Neutrophil (primary cell): ENCODE results near the gene CAMTA1.

Source experiments
- H3K27ac ChIP-seq: fragments of 200-600 bp; sonication (generic); 2 replicates; pipeline ENCODE4 v1.5.1; 2016; ENCODE audit warnings: mild to moderate bottlenecking, moderate library complexity
- H3K27me3 ChIP-seq: fragments of 200-600 bp; sonication (generic); 2 replicates; pipeline ENCODE4 v1.6.0; 2016; ENCODE audit warnings: mild to moderate bottlenecking
- H3K36me3 ChIP-seq: fragments of 200-600 bp; sonication (generic); 2 replicates; pipeline ENCODE4 v1.5.1; 2017
- H3K4me1 ChIP-seq, 2 experiments: fragments of 200-600 bp in 1 of 2; sonication (generic) in 1 of 2; 1 replicate in 1 of 2; 2 replicates in 1 of 2; pipeline versions ENCODE4 v1.5.1 to v1.6.1; 2013 to 2016; ENCODE audit warnings: low read depth in 1 of 2, low read length in 1 of 2, mild to moderate bottlenecking in 1 of 2, moderate library complexity in 1 of 2; ENCODE audit not compliant: control insufficient read depth in 1 of 2, insufficient read depth in 1 of 2
- H3K4me3 ChIP-seq, 2 experiments: fragments of 200-600 bp in 1 of 2; sonication (generic) in 1 of 2; 1 replicate in 1 of 2; 2 replicates in 1 of 2; pipeline ENCODE4 v1.5.1; 2013 to 2016; ENCODE audit warnings: low read depth in 1 of 2, low read length in 1 of 2, mild to moderate bottlenecking in 1 of 2, moderate library complexity in 1 of 2
- H3K9me3 ChIP-seq: fragments of 200-600 bp; sonication (generic); 2 replicates; pipeline ENCODE4 v1.5.1; 2016
- TF ChIP-seq, protein P1 (sequence below): fragments of 200-600 bp; sonication (generic); IDR thresholded peaks from 2 replicates; pipeline ENCODE4 v1.5.1; 2016; ENCODE audit warnings: antibody characterized with exemption

The CAMTA1 gene

DNA sequence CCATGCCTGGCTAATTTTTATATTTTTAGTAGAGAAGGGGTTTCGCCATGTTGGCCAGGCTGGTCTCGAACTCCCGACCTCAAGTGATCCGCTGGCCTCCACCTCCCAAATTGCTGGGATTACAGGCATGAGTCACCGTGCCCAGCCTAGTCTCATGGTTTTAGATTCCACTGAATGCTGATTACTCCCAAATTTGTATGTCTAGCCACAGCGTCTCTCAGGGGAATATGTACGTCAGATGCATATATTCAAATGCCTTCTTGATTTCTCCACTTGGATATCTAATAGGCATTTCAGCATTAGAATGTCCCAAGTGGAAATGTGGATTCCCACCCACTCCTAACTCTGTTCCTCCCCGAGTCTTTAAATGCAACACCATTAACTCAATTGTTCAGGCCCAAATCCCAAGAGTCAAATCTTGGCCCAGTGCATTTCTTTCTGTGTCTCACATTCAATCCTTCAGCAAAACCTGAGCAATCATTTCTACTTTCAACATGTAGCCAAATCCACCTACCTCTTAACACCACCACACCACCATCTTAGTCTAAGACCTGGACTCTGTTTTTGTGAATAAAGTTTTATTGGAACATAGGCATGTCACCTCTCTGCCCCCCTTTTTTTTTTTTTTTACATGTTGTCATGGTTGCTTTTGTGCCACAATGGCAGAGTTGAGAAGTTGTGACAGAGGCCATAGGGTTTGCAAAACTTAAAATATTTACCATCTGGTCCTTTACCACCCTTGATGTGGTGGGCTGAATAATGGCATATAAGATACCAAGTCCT, 9.8 kb upstream of the CAMTA1 start:
- TF ChIP-seq, protein P1, sequence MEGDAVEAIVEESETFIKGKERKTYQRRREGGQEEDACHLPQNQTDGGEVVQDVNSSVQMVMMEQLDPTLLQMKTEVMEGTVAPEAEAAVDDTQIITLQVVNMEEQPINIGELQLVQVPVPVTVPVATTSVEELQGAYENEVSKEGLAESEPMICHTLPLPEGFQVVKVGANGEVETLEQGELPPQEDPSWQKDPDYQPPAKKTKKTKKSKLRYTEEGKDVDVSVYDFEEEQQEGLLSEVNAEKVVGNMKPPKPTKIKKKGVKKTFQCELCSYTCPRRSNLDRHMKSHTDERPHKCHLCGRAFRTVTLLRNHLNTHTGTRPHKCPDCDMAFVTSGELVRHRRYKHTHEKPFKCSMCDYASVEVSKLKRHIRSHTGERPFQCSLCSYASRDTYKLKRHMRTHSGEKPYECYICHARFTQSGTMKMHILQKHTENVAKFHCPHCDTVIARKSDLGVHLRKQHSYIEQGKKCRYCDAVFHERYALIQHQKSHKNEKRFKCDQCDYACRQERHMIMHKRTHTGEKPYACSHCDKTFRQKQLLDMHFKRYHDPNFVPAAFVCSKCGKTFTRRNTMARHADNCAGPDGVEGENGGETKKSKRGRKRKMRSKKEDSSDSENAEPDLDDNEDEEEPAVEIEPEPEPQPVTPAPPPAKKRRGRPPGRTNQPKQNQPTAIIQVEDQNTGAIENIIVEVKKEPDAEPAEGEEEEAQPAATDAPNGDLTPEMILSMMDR: no peak
- peaks cover 3% of the 10 kb centered on the region for H3K27me3 ChIP-seq
- H3K9me3 ChIP-seq: no peaks in the 10 kb centered on the region
- no peaks in the 10 kb centered on the region for H3K4me1 ChIP-seq
- H3K36me3 ChIP-seq: no peaks in the 10 kb centered on the region
- no peak overlapping the region for H3K4me3 ChIP-seq
- no peak overlapping the region for H3K27ac ChIP-seq

DNA sequence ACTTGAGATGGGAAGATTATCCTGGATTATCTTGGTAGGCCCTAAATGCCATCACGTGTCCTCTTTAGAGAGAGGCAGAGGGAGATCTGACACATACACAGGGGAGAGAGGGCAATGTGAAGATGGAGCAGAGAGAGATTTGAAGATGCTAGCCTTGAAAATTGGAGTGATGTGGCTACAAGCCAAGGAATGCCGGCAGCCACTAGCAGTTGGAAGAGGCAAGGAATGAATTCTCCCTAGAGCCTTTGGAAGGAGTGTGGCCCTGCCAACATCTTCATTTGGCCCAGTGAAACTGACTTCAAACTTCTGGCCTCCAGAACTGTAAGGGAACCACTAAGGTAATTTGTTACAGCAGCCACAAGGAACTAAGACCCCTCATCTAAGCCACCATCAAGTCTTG, 8.9 kb upstream of the CAMTA1 start:
- no peak overlapping the region for H3K4me3 ChIP-seq
- no peaks in the 10 kb centered on the region for H3K27me3 ChIP-seq
- no peaks in the 10 kb centered on the region for H3K9me3 ChIP-seq
- H3K36me3 ChIP-seq: no peaks in the 10 kb centered on the region
- no peak overlapping the region for H3K27ac ChIP-seq
- H3K4me1 ChIP-seq: no peaks in the 10 kb centered on the region
- TF ChIP-seq, protein P1: no peak

DNA sequence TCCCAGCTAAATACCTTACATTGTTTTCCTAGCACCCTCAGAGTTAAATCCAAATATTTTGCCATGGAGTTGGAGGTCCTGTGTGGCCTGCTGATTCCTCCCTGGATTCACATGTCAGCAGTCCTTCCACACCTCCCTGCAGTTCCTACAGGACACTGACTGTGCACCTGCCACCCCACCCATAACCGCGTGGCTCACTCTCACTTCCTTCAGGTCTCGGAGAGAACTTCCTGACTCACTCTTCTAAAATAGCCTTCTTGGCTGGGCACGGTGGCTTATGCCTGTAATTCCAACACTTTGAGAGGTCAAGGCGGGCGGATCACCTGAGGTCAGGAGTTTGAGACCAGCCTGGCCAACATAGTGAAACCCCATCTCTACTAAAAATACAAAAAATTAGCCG, 8.4 kb upstream of the CAMTA1 start:
- Histone ChIP-seq H3K4me3 (no peak overlapping the region), H3K27ac (no peak overlapping the region), H3K4me1 (no peaks in the 10 kb centered on the region), H3K27me3 (no peaks in the 10 kb centered on the region), H3K36me3 (no peaks in the 10 kb centered on the region), H3K9me3 (no peaks in the 10 kb centered on the region)
- TF ChIP-seq, protein P1: no peak

DNA sequence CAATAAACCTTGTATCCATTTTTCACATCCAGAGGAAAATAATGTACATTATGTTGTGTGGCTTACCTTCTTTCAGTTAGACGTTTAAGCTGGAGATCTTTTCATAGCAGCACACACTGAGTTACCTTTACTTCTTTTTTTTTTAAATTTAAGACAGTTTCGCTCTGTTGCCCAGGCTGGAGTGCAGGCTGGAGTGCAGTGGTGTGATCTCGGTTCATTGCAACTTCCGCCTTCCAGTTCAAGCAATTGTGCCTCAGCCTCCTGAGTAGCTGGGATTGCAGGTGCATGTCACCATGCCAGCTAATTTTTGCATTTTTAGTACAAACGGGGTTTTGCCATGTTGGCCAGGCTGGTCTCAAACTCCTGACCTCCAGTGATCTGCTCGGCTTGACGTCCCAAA, 7.4 kb upstream of the CAMTA1 start:
- TF ChIP-seq, protein P1: no peak
- no peak overlapping the region for H3K4me3 ChIP-seq
- no peaks in the 10 kb centered on the region for H3K36me3 ChIP-seq
- no peaks in the 10 kb centered on the region for H3K27me3 ChIP-seq
- no peaks in the 10 kb centered on the region for H3K4me1 ChIP-seq
- no peak overlapping the region for H3K27ac ChIP-seq
- H3K9me3 ChIP-seq: no peaks in the 10 kb centered on the region

DNA sequence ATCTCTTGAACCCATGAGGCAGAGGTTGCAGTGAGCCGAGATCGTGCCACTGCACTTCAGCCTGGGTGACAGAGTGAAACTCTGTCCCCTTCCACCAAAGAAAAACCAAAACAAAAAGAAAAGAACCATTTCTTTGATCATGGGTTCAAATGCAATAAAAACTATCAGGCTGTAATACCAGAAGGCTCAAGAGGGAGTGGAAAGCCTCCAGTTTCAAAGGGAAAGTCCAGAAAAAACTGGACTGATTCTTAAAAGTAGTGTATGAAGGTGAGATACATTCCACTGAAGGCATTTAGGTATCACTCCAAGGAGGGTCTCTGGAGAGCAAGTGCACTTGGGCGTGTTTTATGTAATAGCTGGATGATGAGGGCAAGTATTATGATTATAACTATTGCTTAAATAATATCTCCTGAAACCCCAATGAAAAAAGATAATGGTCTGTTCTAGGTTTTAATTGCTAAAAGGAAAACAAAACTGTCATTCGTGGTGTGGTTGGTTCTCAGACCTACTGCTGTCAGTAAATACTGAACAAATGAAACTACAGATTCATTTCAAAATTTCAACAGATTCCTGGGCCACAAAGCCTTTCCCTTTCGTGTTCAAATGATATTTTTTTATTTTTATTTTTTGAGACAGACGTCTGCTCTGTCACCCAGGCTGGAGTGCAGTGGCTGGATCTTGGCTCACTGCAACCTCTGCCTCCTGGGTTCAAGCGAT, 6.0 kb upstream of the CAMTA1 start:
- H3K27ac ChIP-seq: no peak overlapping the region
- H3K36me3 ChIP-seq: no peaks in the 10 kb centered on the region
- no peaks in the 10 kb centered on the region for H3K9me3 ChIP-seq
- H3K27me3 ChIP-seq: no peaks in the 10 kb centered on the region
- TF ChIP-seq, protein P1: no peak
- no peak overlapping the region for H3K4me3 ChIP-seq
- peaks cover 9 to 10% of the 10 kb centered on the region in 2 experiments for H3K4me1 ChIP-seq
